SIG-M5 (cell line): ENCODE data around the gene KRT13.

Experiments used
- DNase-seq: peaks from one replicate; lab custom pipeline; 2025; lab: John Stamatoyannopoulos, UW

Gene KRT13

DNA sequence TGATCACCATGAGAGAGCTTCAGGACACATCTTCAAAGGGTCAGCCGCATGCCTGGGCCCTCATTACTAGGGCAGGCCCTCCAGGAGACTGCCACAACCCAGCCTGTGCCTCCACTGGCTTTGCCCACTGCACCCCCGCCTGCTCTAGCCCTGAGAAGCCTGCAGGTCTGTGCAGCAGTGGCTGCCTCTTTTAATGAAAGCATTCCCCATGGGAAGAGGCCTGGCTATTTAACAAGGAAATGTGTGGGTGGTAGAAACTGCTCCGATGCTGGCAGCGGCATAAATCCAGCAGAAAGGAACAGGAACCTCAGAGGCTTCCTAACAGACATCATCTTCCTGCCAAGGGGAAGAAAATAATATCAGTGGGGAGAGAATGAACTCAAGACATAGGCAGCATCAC is 37.9 kb downstream of the KRT13 start:
- DNase-seq = no peak

DNA sequence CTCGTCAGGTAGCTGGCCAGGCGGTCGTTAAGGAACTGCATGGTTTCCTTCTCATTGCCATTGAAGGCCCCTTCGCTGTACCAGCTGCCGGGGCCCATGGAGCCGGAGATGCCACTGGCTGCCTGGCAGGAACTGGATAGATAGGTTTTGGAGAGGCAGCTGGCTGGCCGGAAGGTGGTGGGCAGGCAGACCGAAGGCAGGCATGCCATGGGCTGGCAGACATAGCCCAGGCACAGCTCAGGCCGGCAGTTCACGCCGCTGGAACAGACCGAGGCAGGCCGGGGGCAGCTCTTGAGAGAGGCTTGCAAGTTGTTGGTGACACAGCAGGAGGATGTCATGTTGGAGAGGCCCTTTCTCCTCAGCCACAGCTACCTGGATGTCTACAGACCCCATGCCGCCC is 38.4 kb downstream of the KRT13 start, which contains the start of gene KRT32:
Gene KRT32 (minus strand): TSS at position 399 of the 400 bp plus-strand sequence. CDS start 61 bp downstream, at position 338.
- DNase-seq = no peak

DNA sequence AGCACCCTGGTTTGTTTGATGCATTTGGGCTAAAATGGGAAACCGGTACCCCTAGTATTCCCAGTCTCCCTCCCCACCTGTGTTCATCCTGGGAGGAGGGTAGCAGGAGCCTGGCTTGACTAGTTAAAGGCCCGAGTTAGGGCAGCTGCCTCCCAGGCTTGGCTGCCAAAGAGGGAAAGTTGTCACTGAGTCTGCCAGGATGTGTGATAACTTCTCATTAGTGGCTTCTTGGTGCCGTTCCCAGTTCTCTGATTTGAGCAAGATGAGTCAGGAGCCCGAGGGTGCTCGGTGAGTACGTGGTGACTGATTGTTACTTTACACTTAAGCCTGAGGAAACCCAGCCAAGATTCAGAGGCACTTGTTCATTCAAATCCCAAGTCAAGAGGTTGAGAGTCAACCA is 40.7 kb downstream of the KRT13 start:
- no peak for DNase-seq

DNA sequence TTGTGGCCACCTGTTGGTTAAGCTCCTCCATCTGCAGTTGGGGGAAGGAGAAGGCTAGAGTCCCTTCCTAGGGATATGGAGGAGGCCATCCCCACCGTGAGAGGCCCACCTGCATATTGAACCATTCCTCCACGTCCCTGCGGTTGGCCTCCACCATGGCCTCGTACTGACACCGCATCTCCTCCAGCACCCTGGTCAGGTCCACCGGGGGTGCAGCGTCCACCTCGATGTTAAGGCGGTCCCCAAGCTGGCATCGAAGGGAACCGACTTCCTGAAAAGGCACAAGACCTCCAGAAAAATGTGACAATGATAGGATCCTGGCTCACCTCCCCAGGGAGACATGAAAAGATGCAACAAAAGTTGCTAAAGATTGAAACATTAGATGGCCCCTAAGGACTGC is 41.2 kb downstream of the KRT13 start:
- DNase-seq = no peak

DNA sequence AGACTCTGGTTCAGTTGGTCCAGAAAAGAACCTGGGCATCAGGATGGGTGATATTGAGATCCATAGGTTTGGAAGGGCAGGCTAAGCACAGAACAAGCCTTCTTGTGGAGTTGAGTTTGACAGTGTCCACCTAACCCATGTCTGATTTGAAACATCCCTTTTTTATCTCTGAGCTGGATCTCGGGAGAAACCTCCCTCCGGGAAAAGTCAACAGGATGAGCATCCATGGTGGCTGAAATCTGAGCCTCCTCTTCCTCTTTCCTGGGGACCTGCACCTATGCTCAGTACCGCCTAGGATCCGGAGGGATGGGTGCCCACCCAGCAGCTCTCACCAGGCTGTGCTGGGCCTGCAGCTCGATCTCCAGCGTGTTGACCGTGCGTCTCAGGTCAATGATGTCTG is 41.7 kb downstream of the KRT13 start:
- no peak for DNase-seq

DNA sequence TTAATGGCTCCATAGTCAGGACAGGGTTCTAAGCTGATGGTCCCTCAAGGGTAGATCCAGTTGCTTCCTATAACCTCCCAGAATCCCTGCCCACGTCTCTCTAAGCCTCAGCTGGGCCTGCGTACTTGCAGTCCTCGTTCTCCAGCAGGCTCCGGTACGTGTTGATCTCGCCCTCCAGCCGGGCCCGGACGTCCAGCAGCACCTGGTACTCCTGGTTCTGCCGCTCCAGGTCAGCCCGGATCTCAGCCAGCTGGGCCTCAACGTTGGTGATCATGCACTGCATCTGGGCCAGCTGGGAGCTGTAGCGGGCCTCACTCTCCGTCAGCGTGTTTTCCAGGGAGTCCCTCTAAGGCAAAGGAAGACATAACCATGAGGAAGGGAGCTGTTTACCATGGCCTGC is 42.7 kb downstream of the KRT13 start:
- DNase-seq = no peak

DNA sequence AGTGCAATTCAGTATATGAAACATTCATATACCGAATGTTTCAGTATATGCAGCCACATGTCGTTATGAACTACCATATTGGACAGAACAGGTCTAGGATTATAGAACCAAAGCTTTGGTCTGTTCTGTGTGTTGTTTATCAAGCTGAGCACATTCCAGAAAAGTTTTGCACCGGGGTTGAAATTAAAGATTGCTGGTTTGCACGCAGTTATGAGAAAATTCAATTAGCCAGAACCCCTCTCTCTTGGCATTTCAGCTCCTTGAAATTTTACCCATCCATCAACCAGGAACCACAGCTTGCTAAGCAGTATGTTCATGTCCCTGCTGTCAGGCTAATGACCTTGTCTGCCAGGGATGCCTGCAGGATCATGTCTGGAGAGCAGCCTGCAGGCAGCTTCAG is 47.7 kb downstream of the KRT13 start:
- DNase-seq = no peak

DNA sequence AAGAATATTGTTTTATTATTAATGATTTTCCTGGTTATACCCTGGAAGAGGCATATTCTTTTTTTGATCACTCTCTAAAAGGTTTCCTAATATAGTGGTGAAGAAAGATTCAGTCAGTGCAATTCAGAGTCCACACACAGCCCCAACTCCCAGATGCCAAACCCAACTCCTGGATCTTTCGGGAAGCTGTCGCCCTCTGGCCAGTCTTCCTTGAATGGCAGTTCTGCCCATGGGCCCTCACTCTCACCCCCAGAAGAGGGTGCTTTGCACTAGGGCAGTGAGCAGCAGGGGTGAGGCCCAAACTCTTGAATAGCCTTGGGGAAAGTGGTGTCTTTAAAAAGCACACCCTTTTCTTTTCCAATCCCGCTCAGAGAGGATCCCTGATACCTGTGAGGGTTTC is 49.2 kb downstream of the KRT13 start:
- DNase-seq = no peak

DNA sequence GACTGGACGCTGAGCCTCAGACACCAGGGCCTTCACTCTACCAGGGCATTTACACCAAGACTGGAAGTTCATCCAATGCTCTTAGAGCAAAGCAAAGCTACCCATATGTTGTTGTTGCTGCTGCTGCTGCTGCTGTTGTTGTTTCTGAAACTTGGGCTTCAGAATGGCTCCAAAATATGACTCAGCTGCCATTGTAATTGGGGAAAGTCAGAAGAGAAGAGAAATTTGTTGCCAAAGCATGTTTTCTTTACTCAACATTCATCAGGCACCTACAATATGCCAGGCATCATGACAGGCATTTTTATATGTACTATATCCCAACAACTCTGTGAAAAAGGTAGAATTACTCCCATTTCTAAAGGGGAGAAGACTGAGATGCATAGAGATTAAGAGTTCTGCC is 50.2 kb downstream of the KRT13 start:
- DNase-seq = no peak

DNA sequence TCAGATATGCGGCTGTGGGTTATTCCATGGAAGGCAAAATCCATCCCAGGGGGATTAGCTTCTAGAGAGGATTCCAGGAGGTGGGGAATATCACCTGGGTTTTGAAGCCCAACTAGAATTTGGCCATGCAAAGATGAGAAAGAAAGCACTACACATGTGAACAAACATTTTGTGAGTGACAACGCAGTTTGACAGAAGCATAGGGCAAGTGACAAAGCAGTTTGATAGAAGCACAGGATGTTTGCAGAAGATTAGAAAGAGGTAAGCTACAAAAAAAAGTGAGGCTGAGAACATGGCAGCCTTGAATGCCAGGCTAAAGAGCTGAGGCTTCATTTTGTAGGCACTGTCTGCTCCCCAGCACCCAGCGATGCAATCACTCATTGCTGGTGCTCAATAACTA is 52.3 kb downstream of the KRT13 start:
- no peak for DNase-seq

DNA sequence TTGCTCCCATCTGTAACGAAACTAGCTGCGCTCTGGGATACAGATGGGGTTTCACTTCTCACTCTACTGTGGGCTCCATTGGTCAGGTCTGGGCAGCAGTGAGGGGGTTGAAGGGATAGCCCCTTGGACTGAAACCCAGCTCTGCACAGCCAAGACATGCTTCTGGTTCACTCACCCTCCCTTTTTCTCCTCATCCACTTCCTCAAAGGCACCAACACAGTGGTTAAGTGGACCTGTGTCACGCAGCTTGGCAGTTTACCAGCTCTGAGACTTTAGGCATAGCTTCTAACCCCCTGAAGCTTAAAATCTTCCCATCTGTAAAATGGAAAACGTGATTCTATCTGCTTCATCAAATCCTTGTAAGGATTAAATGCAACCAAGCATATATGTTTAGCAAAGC is 53.1 kb downstream of the KRT13 start:
- no peak for DNase-seq

DNA sequence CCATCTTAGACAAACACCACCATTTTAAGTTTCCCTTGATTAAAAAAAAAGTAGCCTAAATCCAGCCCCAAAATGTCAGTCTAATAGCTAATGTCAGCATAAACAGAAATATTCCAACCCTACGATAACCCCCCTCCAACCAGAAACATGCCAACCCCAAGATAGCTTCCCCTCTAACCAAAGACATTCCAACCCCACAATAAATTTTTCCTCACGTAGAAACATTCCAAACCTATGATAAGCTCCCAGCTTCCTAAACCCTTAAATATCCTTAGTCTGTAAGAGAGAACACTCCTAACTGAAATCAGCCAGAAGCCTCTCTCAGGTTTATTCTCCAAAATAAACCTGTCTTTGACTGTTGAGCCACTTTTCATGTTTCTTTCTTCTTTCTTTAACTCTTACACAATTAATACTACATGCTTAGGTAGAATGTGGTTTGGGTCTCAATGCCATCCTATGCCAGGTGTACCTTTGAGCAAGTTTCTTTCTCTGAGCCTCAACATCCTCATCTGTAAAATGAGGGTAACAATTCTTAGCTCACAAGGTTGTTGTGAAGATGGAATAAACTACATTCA is 54.2 kb downstream of the KRT13 start:
- DNase-seq = no peak
